Caki2 (cell line): ENCODE results near the gene GNPNAT1. TPM values are rescaled to one million over a fixed set of nuclear protein-coding genes. Genes with fewer than 3 reads are reported as not detected.
A peak's percentile ranks its signal among the peaks of the same experiment; 100 is the strongest.
"Not testable (repeated sequence)": the region's sequence is repeated elsewhere in the genome, so short reads cannot be mapped to it uniquely, and the experiment has no call there.

ENCODE experiments used
- DNase-seq: peaks from one replicate; pipeline ENCODE4 v3.0.0-alpha.2; 2015; ENCODE audit warnings: low read depth
- in situ Hi-C: cut with HindIII; loops from 2 replicates; pipeline ENCODE4 v1.10.0; 2016; ENCODE audit warnings: low sequenced_read_pairs, low pct_unique_long_range_greater_than_20kb, mixed read lengths
- total RNA-seq: library from RNA; depleted of rRNA; stranded (reverse); fragments of >200 nt; shearing (Covaris generic); gene quantifications from 2 replicates; pipeline ENCODE4 v1.2.3, GENCODE V29; 2014; ENCODE audit warnings: low replicate concordance

The GNPNAT1 gene
- total RNA-seq, 1 experiment from 2014 or later = 24.0 TPM

DNA sequence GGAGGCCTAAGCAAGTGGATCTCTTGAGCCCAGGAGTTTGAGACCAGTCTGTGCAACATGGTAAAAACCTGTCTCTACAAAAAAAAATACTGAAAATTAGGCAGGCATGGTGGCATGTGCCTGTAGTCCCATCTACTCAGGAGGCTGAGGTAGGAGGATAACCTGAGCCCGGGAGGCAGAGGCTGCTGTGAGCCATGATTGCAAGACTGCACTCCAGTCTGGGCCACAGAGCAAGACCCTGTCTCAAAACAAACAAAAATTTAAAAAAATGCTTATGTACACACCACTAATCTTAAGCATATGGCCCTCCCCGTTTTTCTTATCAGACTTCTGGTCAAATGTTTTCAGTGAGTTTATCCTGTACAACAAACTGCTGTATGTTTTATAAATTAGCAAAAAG is 1.7 kb upstream of the GNPNAT1 start:
- no peak for DNase-seq
- in situ Hi-C loops = no loop called here

DNA sequence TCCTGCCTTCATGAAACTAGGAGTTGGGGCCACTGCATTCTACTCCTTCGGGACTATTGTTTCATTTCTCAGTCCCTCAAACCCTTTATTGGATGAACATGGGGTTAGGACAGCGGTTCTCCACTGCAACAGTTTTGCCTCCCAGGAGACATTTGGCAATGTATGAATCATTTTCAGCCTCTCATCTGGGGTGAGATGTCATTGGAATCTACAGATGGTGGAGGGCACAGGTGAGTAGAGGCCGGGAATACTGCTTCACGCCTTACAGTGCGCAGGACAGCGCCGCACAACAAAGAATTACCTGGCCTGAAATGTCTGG is 649 bp upstream of the GNPNAT1 start:
- in situ Hi-C loops = no loop called here
- DNase-seq = no peak

DNA sequence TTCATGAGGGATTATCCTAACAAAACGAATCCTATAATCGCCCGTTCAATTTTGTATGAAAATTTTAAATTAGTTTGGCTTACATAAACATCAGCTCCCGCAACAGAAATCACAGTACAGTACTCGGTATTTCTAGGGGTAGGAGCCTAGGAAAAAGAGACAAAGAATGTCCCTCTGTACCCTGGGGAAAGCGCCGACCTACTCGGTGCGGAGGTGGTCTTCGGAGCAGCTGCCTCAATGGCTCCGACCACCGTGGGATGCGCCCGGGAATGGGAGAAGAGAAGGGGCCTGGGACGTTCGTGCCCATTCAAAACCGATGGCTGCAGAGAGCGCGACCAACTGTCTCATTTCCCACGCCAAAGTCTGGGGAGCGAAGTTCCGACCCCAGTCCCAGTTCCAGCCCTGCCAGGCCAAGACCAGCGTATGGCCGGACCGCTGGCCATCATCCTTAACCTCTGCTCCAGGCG is 618 bp downstream of the GNPNAT1 start:
- no peak for DNase-seq
- in situ Hi-C loops = no loop called here

DNA sequence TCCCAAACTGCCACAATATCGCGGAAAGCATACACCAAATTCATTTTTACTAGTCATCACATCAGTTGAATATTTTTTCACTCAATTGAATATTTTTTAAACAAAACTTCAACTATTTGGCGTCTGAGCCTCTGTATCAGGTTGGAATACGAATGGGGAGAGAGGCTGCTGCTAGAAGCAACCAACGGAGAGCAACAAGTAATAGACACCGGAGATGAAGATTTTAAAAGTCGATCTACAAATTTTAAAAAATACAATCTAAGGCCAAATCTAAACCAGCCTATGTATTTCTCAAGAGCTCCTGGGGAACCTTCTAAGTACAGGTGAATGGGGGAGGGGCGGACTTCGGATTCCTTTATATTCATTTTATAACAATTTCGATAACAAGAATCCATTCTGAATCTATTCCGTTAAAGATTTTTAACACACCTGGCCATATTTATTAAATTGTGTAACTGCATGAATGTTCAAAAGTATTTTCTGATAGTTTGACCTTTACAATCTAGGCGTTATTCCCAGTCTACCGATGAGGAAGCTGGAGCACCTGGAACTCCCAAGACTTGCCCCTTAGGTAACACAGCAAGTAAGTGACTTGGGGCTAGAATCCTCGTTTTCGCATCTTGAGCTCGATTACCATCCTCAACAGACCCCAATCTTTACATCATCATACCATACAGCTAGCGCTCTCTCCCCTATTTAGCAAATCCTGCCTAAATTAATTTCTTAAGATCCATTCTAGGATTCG is 1.2 kb downstream of the GNPNAT1 start:
- peak; percentile 25 for DNase-seq
- in situ Hi-C loops = no loop called here

DNA sequence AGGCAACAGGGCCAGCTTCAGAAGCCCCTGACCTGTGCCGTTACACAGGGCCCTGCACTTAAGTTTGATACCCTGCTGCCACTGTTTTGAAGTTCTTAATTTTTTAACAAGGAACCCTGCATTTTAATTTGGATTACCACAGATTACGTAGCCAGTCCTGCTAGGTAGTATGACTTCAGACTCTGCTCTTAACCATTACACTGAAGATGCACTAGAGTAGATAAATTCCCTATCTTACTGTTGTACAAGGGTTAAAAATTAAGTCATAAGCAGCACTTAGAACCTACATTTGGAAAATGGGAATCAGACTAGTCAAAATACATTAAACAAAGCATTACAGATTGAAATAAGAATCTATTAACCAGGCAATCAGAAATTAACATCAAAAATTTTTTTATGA is 2.3 kb downstream of the GNPNAT1 start:
- in situ Hi-C loops = no loop called here
- no peak for DNase-seq

DNA sequence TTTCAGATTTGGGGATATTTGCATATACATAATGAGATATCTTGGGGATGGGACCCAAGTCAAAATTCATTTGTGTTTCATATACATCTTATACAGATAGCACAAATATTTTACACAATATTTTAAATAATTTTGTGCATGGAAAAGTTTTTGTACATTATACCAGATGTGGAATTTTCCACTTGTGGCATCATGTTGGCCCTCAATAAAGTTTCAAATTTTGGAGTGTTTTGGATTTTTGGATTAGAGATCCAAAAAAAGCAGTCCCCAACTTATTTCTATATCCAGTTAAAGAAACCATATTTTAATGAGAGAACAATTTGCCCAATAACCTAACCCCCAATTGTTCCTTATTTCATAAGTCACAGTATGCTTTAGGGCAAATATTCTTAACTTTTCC is 4.5 kb downstream of the GNPNAT1 start:
- DNase-seq = no peak
- in situ Hi-C loops = no loop called here

DNA sequence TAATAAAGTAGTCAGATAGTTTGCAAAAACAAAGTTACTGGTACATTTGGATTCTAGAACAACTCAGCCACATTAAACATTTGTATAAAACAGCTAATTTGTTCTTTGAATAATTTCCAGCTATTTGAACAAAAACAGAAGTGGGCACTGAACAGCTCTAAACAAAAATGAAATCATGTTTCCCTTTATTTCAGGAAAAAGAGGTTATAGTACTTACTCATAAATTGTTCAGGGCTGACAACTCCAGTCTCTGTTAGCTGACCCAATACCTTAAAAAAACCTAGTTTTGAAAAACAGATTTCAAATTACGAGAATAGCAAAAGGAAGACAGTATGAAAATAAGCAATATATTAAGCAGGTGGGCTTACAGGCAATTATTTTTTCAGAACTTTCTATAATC is 8.2 kb downstream of the GNPNAT1 start:
- DNase-seq = no peak
- in situ Hi-C loops = no loop called here

DNA sequence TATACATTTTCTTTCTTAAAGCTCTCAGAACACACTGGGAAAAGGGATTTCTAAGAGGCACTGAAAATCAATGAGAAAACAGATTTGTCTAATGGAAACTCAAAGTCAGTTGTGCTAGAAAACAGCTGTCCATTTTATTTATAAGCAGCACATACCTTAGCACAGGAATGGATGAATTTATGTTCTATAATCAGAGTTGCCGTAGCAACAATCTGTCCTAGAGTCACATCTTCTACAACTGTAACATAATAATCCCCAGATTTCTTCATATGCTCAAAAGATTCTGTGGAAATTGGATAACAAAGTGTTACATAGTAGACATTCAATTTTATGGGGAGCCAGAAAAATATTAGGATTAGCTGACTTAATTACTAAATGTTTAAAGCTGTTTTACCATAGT is 9.8 kb downstream of the GNPNAT1 start:
- in situ Hi-C loops = no loop called here
- DNase-seq = no peak

DNA sequence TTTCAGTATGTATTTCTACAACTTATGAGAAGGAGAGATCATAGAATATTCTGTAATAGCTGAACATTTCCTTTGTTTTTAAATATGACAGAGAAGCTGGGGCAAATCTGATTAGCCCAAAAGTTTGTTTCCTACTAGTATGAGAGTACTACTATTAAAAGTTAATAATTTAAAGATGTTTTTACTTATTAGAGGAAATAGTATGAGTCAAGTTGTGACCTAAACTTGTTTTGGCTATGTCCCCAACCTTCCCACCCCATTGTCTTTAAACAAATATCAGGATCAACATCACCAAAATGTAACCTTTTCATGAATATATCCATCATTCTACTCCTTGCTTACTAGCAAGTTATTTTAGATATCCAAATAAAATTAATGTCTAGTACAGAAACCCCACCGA is 10.5 kb downstream of the GNPNAT1 start:
- in situ Hi-C loops = no loop called here
- no peak for DNase-seq

DNA sequence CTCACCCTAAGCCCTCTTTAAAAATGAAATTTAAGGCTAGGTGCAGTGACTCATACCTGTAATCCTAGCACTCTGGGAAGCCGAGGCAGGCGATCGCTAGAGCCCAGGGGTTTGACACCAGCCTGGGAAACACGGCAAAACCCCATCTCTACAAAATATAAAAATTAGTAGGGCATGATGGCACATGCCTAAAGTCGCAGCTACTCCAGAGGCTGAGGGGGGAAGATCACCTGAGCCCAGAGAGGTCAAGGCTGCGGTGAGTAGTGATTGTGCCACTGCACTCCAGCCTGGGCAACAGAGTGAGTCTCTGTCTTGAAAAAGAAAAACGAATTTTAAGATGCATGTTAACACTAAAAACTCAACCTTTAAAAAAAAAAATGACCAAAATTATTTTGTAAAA is 12.7 kb downstream of the GNPNAT1 start:
- in situ Hi-C loops = no loop called here
- DNase-seq = no peak

DNA sequence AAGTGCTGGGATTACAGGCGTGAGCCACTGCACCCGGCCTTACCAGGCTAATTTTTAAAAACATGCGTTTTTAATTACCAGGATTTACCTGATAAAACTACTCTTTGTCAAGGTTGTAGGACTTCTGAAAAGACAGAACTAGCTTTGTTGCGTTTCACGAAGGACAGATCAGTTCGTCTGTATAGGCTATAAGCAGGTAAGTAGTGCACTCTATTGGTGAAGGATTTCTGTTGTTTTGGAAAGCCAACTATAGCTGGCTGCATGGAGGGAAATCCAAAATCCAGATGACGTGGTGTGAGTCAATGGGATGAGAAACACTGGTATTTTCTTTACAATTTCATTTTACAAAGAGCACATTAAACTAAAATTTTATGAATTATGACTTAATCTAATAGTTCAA is 14.6 kb downstream of the GNPNAT1 start:
- DNase-seq = no peak
- in situ Hi-C loops = no loop called here

DNA sequence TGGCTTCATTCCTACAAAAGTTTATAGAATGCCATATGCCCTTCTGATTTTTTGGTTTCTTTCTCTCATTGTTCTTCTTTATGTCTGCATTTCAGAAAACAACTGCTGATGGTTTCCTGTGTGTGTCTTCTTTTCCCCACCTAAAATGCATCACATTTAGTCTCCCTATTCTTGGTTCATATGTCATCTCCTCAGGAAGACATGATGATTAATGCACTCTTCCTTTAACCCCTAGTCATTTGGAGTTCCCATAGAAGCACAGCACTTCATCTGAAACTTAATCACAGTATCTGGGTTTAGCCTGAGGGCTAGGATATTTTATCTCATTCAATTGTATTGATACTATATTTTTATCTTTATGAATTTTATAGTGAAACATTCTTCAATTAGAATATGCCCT is 21.5 kb downstream of the GNPNAT1 start:
- in situ Hi-C loops = no loop called here
- no peak for DNase-seq

DNA sequence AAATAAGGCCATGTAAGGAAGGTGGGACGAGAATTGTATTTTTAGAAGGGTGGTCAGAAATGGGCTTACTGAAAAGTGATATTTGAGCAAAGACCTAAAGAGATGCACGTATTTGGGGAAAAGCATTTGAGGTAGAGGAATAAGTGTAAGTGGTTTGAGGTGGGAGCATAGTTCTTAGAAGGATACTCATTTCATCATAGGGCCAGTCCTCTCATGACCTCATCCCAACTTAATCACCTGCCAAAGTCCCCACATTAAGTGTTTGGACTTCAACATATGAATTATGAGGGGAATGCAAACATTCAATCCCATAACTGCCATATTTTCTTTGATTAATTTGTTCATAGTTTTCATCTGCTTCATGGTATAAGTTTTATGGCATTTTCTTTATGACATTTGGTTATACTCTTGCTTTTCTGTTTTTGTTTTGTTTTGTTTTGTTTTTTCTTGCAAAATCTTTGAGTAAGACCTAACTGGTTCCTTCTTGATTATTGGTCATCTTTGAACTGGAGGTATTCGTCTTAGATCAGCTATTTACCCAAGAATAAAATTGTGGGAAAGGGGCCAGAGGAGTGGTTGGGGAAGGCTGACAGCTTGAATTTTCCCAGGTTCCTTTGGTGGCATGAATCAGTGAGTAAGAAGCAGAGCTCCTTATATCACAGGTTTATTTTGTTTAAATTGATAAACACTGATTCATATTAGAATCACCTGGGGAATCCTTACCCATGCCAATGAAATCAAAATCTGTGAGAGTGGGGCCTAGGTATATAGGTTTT is 24.2 kb downstream of the GNPNAT1 start:
- in situ Hi-C loops = no loop called here
- no peak for DNase-seq

DNA sequence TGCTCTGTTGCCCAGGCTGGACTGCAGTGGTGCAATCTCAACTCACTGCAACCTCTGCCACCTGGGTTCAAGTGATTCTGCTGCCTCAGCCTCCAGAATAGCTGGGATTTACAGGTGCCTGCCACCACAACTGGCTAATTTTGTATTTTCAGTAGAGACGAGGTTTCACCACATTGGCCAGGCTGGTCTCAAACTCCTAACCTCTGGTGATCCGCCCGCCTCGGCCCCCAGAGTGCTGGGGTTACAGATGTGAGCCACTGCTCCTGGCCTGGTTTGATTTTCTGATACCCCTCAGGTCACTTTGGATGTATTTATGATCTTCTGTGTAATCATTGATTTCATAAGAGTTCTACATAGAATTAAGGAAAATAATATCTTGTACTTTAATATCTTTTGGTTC is 28.5 kb downstream of the GNPNAT1 start:
- DNase-seq, in situ Hi-C loops: not testable (repeated sequence)

DNA sequence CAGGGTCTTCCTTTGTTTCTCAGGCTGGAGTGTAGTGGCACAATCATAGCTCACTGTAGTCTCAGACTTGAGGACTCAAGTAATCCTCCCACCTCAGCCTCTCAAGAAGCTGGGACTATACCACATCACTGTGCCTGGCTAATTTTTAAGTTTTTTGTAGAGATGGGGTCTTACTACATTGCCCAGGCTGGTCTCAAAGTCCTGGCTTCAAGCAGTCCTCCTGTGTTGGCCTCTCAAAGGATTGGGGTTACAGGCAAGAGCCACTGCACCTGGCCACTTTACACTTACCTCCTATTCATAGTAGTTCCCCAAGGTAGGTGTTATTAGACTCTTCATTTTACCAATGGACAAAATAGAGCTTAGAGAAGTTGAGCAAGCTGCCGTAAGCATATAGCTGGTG is 32.3 kb downstream of the GNPNAT1 start:
- DNase-seq = no peak
- in situ Hi-C loops = no loop called here

DNA sequence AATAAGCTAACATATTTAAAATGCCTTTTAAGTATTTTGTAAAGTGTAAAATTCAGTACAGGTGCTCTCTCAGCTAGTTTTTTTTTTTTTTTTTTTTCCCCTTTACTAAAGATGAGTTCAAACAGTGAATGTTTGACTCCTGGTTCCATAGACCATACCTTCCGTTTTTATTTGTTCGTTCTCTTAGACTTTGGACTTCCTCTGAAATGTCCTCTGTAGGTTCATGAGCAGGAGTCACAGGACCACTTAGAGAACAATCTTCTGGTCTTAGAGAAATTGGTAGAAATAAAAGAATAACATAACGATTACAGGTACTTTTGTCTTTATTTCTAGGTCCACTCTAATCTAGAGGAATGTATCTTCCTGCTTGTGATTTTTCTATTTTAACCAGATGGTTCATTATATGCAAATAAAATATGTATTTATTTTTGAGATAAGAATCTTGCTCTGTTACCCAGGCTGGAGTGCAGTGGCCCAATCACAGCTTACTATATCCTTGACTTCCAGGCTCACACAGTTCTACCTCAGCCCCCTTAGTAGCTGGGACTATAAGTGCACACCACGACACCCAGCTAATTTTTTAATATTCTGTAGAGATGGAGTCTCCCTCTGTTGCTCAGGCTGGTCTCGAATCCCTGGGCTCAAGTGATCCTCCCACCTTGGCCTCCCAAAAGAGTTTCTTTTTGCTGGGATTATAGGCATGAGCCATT is 35.6 kb downstream of the GNPNAT1 start:
- in situ Hi-C loops = no loop called here
- no peak for DNase-seq

DNA sequence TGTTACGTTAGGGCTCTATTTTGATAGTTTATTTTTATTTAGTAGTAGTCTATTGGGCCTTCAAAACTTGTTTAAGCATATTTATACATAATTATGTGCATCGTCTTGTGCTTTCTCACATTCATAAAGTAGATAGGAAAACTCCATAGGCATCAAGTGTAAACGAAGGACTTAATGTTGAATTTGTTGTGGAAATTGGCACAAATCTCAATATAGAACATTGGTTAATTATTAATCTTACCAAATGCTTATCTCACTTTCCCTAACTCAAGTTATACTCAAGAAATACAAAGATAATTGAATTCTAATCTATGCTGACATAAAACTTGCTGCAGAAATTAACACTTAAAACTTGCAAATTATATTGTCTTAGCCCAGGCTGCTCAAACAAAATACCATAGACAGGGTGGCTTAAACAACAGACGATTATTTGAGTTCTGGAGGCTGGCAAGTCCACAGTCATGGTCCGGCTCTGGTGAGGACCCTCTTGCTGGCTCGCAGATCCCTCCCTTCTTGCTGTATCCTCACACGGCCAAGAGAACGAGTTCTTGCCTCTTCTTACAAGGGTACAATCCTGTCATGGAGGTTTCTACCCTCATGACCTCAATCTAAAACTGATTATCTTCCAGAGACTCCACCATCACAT is 42.6 kb downstream of the GNPNAT1 start:
- no peak for DNase-seq
- in situ Hi-C loops = no loop called here

DNA sequence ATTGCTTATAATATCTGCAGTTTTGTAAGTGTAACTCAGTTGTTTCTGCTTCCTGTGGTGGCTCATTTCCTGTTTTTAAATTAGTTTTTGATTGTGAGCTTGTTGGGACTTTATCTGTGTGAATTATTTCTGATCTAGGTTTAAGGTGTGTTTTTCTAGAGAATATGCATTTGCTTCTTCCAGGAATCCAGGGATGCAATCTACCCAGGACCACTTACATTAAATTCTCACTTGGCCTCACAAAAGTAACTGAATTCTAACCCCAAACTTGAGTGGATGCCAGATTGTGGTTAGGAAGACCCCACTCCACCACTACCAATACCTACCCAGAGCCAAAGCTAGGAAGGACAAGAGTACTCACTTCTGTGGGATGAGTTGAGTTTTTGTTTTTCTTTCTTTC is 49.5 kb downstream of the GNPNAT1 start:
- no peak for DNase-seq
- in situ Hi-C loops = no loop called here

DNA sequence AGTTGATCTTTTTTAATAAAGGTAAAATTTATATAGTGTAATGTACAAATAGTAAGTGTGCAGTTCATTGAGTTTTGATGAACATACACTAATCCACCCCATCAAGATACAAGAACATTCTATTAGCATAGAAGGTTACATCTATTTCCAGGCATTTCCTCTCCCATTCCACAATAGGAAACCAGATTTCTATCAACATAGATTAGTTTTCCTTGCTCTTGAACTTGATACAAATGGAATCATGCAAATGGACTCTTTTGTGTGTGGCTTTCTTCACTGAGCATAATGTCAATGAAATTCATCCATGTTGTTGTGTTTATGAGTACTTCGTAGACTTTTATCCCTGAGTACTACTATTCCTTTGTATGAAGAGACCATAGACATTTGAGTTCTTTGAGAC is 50.7 kb downstream of the GNPNAT1 start:
- in situ Hi-C loops = no loop called here
- DNase-seq = no peak
